Dermis blood vessel endothelial cell (primary cell): ENCODE measurements around the gene CNOT10. TPM values are rescaled to one million over a fixed set of nuclear protein-coding genes. Genes with fewer than 3 reads are reported as not detected.
"Not testable (repeated sequence)": the region's sequence is repeated elsewhere in the genome, so short reads cannot be mapped to it uniquely, and the experiment has no call there.

Experiments used
- DNase-seq: peaks from one replicate; pipeline ENCODE4 v3.0.0; 2010
- total RNA-seq: library from RNA; depleted of rRNA; stranded (reverse); fragments of >200 nt; gene quantifications from 2 replicates; pipeline ENCODE4 v1.2.3, GENCODE V29; 2014

Gene CNOT10
- total RNA-seq, 1 donor from 2014 or later: 24.0 TPM

GRCh38 chr3:32696523-32696922 lies 11.5 kb downstream of the CNOT10 start:
- no peak for DNase-seq

- no peak for DNase-seq
Observed at GRCh38 chr3:32698506-32698905, 13.5 kb downstream of the CNOT10 start.

GRCh38 chr3:32699429-32699828 lies 14.4 kb downstream of the CNOT10 start:
- no peak for DNase-seq

- no peak for DNase-seq
Observed at GRCh38 chr3:32700244-32700643, 15.3 kb downstream of the CNOT10 start.

GRCh38 chr3:32703491-32703972 lies 18.5 kb downstream of the CNOT10 start:
- no peak for DNase-seq

GRCh38 chr3:32705232-32705631 lies 20.2 kb downstream of the CNOT10 start:
- no peak for DNase-seq

- no peak for DNase-seq
Observed at GRCh38 chr3:32706348-32707025, 21.5 kb downstream of the CNOT10 start.

GRCh38 chr3:32707026-32707370 lies 22.0 kb downstream of the CNOT10 start:
- DNase-seq: no peak

- DNase-seq: no peak
Observed at GRCh38 chr3:32708672-32709283, 23.8 kb downstream of the CNOT10 start.

GRCh38 chr3:32709346-32709745 lies 24.4 kb downstream of the CNOT10 start:
- no peak for DNase-seq

- no peak for DNase-seq
Observed at GRCh38 chr3:32712506-32713055, 27.6 kb downstream of the CNOT10 start.

- no peak for DNase-seq
Observed at GRCh38 chr3:32713181-32713580, 28.2 kb downstream of the CNOT10 start.

- DNase-seq: no peak
Observed at GRCh38 chr3:32719335-32719734, 34.3 kb downstream of the CNOT10 start.

GRCh38 chr3:32719931-32720330 lies 34.9 kb downstream of the CNOT10 start:
- DNase-seq: no peak

- DNase-seq: no peak
Observed at GRCh38 chr3:32725721-32726120, 40.7 kb downstream of the CNOT10 start.

- peak; percentile 64 for DNase-seq
Observed at GRCh38 chr3:32733631-32734229, 48.7 kb downstream of the CNOT10 start.

- DNase-seq: no peak
Observed at GRCh38 chr3:32734756-32735155, 49.8 kb downstream of the CNOT10 start.

- DNase-seq: not testable (repeated sequence)
Observed at GRCh38 chr3:32743470-32743869, 58.5 kb downstream of the CNOT10 start.

- DNase-seq: no peak
Observed at GRCh38 chr3:32743934-32744333, 58.9 kb downstream of the CNOT10 start.

- DNase-seq: no peak
Observed at GRCh38 chr3:32751377-32751776, 66.4 kb downstream of the CNOT10 start.

- no peak for DNase-seq
Observed at GRCh38 chr3:32755761-32756160, 70.8 kb downstream of the CNOT10 start.

- DNase-seq: no peak
Observed at GRCh38 chr3:32757618-32758374, 72.8 kb downstream of the CNOT10 start.

- no peak for DNase-seq
Observed at GRCh38 chr3:32758375-32758753, 73.4 kb downstream of the CNOT10 start.
